HL-60/S4 treated with retinoic acid at 250 ng/mL for 4 days and 3 days (cell line): Measurements from ENCODE around the gene SCN1A.

ENCODE experiments used
- in situ Hi-C: fragments of 300-500 bp; cut with MboI; formaldehyde crosslinking; loops from 2 replicates; pipeline ENCODE4 v1.7.0; 2022; ENCODE audit warnings: low sequenced_read_pairs

The SCN1A gene

DNA sequence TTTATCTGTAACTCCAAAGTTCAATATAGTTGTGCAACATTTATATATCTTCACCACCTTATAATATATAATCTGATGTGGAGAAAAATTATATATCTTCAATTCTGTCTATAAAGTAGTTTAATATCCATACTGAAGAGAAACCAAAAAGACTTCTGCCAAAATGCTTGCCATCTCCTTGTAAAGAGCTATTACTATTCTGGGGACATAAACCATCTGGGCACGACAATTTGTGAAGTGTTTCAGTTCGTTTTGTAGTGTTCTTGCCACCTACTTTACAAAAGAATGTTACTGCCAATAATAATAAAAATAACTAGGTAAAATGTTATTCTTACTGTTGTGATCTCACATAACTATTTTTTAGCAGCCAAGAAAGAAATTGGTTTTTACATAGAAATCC is 45.1 kb downstream of the SCN1A start:
- in situ Hi-C loops, result no loop called here

DNA sequence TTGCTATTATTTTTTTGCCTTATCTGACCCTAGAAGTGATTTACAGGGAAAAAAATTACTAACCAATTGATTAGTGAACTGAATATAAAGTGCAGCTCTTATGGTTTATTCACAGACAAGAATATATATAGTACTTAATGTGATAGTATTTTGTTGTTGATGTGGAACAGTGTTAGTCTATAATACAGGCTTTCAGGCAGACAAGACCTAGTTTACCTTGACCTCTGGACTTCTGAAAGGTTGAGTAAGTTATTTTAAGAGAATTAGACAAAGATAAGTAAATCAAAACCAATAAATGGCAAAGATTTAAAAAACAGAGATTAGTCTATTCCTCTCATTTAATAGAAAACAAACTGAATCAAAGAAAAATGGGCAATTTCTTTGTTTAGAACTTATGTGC is 46.0 kb downstream of the SCN1A start:
- in situ Hi-C loops, result no loop called here

DNA sequence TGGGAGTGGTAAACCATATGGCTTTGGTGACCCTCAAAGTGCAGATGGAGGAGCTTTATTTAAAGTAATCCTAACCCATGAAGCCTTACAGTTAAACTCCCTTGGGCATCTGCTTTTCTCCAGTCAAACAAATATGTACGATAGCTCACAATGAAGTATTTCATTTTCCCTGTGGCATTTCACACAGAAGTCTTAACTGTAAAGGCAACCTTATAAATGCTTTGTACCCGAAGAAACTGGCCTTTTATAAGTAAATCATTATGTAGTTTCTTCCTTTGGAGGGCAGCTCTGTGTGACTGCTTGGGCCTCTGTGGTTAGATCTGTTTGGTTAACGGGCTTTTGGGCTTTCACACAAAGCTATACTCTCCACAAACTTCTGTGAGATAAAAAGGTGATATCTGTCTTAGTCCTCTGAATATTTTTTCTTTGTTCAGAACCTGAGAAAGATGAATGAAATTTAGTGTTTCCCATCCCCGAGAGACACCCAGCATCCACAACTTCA is 46.6 kb downstream of the SCN1A start:
- in situ Hi-C loops, result no loop called here

DNA sequence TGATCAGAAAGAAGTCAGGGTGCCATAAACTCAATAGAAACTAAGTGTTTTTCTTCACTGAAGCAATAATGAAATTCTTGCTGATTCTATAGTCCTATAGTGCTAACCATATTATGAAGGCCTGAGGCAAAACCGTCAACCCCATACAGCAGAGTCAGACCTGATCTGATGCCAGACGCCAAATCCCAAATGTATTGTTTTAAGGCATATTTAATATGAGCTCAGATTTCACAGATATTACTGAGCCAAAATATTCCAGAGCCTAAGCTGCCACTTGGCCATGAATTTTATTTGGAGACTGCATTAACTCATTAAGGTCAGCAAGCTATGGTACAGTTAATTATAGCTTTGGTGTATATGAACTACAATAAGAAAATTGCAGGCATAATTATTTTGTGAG is 53.4 kb downstream of the SCN1A start:
- in situ Hi-C loops, result no loop called here

DNA sequence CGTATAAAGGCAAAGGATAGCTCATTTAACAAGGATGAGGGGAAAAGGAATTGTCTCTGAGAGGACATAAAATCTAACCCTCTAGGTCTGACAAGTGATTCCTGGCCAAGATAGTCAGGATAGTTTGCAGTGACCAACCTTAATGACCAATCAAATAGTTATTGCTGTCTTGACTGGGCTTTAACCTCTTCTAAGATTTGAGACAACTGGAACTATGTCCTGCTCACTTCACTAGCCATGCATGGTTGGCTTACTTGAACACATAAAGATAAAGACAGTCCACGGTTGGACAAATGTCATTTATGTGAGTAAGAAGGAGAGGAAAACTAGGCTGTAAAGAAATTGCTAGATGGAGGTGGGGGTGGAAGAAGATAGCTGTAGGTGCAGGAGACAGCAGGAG is 53.8 kb downstream of the SCN1A start:
- in situ Hi-C loops, result no loop called here

DNA sequence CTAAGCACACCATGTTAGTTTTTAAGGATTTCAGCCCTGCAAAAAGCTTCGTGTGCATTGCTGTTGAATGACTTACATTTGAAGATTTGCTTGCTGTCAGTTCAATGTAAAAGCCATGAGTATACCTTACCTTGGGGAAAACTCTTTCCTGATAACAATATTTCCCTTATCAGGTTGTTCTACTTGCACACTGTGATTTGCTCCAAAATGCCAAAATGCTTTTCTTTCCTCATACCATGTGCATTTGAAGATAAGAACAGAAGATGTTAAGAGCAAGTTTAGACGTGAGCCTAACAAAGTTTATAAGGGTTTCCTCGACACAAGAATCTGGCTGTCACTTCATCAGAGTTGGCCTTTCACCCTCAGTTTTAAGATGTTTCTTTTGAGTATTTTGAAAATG is 57.6 kb downstream of the SCN1A start:
- in situ Hi-C loops, result no loop called here

DNA sequence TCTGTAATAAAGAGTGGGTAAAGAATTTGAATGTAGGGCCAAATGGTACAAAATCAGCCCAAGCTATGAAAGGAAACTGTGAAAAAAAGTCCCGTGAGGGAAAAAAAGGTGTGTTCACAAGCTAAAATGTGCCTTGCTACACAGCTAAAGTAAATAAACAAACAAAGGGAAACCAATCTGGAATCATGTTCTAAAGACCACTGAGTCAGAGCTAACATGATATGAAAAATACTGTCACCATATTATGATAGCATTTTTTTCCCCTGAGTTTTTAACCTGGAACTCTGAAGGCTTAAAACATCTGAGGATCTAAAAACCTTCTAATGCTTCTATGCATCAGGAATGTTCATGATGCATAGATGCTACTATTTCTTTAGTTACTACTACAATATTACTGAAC is 58.8 kb downstream of the SCN1A start:
- in situ Hi-C loops, result no loop called here

DNA sequence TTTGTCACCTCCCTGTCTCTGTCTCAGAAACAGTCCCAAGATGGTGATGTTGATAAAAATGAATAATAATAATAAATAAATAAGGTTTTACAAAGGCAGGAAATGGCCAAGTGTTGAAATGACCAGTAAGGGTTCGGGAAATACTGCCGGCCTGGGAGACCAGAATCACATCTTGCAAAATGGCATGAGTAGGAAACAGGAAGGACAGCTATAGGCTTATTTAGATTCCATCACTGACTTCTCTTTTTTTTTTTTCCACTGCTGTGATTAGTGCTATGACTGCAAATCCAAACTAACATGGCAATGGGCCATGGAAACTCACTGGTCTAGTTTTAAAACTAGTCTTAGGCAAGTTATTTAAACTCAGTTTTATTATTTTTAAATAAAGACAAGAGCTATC is 60.6 kb downstream of the SCN1A start:
- in situ Hi-C loops, result no loop called here

DNA sequence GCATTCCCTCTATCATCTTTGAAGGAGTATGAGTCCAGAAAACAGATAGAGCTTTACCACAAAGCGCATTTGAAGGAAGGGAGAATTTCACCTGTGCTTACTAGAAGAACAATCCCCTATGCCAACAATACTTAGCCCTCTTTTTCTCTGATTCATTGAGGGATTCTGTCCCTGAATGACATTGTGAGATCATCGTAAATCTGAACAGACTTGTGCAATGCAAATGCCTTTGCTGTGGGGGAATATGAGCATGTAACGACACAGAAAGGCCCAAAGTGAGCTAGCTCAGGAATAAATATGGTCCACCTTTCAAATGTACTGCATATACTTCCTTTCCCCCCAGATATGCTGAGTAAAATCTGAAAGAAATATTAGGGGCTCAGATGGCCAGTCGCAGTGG is 67.6 kb downstream of the SCN1A start:
- in situ Hi-C loops, result no loop called here

DNA sequence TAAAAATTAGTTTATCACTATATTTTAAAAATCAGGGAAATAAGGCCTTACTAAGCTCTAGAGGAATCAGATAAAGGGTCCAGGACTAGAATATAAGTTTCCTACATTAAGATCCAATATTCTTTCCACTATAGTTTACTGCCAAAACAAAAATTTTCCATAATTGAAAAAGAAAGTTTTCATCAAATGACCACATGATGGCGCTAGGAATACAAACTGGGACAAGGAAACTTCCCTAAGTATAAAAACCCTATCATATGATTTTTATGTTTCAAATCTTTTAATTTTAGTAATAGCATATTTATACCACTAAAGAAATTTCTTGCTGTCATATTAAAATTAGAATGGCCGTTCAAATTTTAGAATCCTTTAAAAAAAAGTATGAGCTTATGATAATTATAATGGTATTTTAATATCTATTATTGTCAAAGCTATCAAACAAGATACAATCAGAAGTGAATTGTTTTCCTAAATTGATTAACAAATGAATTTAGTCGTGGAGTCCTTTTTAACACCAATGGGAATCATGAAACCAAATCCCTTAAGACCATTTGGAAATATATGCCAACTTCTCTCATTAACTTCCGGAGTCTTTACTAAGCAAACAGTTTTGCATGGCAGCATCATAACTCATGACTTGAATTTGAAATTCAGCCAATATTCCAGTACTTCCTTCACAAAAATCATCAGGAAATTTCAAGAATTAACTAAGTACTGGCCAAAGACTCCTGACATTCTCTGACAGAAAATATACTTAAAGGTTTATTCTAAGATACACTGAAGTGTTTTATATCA is 70.3 kb downstream of the SCN1A start:
- in situ Hi-C loops, result no loop called here

DNA sequence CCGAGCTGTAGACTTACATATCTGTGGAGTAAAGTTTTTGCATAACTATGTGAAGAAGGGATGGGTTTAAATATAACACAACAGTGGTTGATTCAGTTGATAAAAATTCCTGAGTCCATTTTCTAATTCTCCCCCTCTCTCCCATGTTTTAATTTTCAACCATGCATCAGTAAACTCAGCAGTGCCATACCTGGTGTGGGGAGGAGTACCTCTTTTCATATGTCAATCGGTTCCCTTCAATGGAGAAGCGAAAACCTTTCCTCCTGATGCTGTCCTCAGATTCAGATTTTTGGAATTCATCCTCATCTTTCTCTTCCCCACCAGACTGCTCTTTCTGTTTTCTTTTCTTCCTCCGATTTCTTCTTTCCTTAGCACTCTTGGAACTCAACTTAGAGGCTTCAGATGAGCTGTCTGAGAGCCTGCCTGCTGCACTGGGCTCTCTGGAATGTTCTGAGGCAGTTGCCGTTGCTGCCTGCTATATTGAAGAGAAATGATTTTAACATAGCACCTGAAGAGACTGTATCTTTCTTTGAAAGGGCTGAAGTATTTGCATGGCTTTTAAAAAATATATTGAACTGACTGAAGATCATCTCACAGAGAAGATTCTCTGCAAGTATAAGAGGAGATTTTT is 82.9 kb downstream of the SCN1A start:
- in situ Hi-C loops, result no loop called here

DNA sequence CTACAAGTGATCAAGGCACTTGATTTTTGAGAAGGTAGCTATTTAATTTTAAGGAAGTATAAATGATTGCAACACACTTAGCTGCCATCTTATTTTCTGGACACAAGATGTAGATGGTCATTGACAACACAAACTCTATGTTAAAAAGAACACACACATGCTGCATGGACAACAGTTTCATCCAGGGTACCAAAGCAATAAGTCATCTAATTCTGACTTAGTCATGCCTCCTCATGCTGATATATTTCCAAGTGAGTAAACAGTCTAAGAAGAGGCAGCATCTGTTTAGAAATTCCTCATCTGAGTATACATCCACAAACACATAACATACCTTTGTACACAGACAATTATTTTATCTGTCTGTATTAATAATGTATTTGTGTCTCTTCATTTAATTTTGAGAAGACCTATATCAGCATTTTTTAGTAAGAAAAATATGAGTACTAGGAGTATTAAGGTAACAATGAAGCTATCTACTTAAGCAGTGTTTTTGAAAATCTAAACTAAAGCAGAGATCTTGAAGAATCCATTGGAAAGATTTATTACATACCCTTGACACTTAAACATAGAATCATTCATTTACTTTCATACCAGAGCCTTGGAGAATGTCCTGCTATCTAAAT is 84.9 kb downstream of the SCN1A start:
- in situ Hi-C loops, result no loop called here

DNA sequence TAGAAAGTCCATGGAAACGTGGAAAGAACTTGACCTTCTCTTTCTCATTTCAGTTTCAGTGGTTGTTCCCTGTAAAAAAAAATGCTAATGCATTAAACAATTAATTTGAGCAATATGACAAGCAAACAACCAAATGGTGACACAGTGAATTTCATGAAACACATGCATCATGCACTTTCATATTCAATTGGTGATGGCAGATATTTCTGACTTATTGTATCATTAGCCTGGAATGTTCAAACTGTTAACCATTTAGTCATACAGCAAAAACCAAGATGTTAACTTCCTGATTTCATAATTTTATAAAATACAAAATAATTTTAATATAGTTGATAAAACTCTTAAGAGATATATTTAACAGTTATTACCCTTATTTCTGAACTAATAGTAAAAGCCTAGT is 85.5 kb downstream of the SCN1A start:
- in situ Hi-C loops, result no loop called here

DNA sequence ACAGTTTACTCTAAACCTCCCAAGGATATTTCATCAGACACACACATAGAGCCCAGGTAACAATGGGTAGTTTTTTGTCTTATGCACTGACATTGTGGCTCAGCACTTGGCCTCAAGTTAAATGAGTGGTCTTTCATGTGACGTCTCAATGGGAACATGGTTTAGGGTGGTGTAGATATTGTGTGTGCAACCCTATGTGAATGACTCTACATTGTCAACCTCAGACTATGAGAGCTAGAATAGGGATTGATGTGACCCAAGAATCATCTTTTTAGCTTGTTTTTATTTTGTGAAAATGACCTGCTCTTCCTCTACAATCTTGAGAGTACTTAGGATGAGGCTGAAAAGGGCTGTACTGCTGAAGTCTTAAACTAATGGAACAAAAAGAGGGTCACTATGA is 86.2 kb downstream of the SCN1A start:
- in situ Hi-C loops, result no loop called here

DNA sequence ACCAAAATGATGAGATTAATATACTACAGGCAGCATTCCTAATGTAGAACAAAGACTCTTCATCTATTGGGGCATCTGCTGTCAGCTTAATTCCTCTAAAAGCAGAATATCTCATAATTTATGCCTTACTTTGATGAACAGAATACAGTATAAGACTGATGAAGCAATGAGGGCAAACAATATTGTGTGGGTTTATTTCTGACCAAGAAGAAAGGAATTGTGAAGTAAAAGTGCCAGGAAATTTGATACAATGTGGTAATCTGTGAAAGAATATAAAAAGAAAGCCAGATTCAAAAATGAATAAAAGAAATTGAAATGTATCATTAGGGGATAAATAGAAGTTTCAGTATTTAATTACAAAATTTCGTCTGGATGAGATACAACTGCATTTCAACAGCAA is 95.5 kb downstream of the SCN1A start:
- in situ Hi-C loops, result no loop called here

DNA sequence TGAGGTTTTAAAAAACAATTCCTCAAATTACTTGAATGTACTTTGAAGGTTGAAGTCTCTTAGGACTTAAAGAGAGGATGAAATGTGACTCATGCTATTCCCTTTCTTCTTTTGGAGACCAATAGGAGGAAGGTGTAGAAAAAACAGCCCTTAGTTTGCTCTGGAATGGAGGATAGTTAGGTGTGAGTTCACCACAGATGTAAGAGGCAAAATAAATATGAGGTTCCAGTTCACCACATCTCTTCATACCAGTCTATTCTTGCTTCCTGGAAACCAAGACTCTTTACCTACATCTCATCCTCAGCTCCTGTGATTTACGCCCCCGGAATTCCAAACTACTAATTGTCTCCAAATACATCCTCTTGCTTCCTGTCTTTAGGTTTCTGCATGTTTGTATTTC is 96.8 kb downstream of the SCN1A start:
- in situ Hi-C loops, result no loop called here

DNA sequence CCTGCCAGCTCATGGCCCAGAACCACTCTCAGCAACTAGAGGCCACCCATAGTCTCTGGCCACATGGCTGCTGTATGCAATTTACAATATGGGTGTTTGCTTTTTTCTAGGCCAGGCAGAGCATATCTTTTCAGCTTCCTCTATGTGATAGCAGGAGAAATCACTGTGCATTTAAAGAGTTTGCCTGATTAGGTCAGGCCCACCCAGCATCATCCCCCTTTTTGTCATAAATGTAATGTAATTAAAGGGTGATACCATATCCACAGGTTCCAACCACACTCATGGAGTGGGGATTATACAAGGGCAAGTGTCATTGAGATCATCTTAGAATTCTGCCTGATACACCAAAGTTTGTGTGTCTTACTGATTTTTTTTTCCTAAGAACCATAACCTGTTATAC is 102.5 kb downstream of the SCN1A start:
- in situ Hi-C loops, result no loop called here

DNA sequence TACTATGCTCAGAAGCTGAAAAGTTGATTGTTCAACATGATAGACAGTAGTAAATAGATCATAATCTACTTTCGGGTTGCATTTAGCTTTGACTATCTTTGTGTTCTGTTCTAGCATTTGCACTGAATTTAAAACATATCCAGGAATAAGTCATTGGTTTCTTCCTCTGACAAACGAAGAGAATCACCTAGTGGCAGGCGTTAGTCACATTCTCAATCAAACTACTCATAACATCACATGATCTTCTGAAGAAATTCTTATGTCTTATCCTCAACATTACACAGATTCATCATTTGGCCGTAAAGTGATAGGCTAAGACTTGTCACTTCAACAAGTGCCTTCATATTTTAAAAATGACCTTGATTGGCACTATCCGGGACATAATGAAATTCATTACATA is 110.6 kb downstream of the SCN1A start:
- in situ Hi-C loops, result no loop called here

DNA sequence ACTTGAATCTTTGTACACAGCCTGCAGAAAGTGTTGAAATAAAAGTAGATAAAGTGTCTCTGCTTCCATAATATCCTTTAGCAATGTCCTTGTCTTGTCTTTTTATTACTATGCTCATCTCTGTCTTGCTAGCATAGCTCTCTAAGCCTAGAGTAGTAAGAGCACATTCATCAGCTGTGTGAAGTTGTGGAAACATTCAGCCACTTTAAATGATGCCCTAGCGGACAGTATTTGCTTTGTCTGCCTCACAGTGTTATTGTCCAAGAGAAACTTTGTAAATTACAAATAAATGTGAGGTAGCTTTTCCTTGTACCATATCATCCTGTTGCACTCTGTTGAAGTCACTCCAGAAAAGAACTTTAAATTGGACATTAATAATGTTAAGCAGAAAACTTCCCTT is 113.9 kb downstream of the SCN1A start:
- in situ Hi-C loops, result no loop called here

DNA sequence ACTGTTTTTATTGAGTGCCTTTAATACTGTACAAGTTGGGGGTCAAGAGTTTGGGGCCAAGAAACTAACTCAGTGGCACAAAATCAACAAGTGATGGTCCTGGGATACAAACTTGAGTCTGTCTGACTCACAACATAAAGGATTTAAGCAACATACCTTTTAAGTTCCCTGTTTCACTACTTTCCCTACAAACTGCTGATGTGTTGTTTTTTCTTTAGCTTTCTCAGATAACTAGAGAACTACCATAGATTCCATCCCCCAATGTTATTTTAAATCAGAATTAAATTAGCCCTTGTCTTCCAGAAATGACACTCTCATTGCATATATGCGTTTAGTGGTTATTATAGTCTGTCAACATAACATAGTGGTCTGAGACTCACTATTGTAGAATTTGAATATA is 116.2 kb downstream of the SCN1A start:
- in situ Hi-C loops, result no loop called here

DNA sequence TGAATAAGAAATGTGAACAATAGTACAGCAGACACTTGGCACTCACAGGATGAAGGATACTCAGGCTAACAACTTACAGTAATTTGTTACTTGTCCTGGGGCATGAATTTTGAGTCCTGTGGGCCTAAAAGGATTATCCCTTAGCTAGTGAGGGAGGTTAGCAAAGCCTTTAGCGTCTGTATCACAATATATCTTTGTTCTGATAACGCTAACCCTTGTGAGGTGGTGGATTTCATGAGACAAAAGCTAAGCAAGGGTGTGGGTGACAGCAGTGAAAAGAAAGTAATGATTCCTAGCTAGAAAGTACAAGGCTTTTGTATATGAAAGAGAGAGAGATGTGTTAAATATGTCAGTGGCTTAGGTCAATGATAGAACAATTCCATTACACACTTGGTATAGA is 127.4 kb downstream of the SCN1A start:
- in situ Hi-C loops, result no loop called here

DNA sequence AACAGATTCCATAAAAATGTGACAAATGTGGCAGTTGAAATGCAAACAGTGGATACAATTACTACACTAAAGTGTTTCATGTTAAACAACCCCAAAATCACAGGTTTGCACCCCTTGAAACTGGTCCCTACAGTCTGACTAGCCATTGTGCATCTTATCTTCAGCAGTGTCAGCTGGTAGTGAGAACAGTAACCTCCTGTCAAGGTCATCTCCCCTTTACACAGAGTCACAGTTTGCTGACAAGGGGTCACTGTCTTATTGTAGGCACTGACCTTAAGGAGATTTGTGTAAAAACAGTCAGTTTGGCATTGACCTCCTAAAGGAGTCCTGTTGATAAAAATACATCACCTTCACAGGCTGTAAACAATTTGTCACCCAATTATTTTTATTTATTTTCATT is 137.0 kb downstream of the SCN1A start:
- in situ Hi-C loops, result no loop called here
